WTC11 (cell line): ENCODE results near the gene WNT9B. TPM values are rescaled to one million over a fixed set of nuclear protein-coding genes. Genes with fewer than 3 reads are reported as not detected.

Experiments used
- ATAC-seq: fragments of 200-7000 bp; cut with Tn5 transposase; 2 replicates; pipeline ENCODE4 v1.10.0; 2021; ENCODE audit warnings: mild to moderate bottlenecking, moderate library complexity
- CTCF ChIA-PET: fragments of 300-600 bp; sonication (Branson Sonifier 250); formaldehyde crosslinking; loops from one replicate; lab custom pipeline; 2021; ENCODE audit warnings: antibody characterized with exemption; lab: Charles Lee
- POLR2A ChIA-PET: fragments of 350-600 bp; sonication (Branson Sonifier 250); formaldehyde crosslinking; loops from one replicate; lab custom pipeline; 2021; ENCODE audit warnings: antibody characterized with exemption; lab: Charles Lee
- DNase-seq: peaks from one replicate; pipeline ENCODE4 v3.0.0; 2021; ENCODE audit warnings: low spot score
- H3K27ac Mint-ChIP-seq: 2 replicates; pipeline ENCODE4 v1.8.0; 2021; ENCODE audit warnings: mixed read lengths
- H3K27me3 Mint-ChIP-seq: 2 replicates; pipeline ENCODE4 v1.8.0; 2021; ENCODE audit warnings: low read depth, mild to moderate bottlenecking, moderate library complexity, mixed read lengths
- H3K36me3 Mint-ChIP-seq: 2 replicates; pipeline ENCODE4 v1.8.0; 2021; ENCODE audit warnings: mixed read lengths
- H3K4me1 Mint-ChIP-seq: 2 replicates; pipeline ENCODE4 v1.8.0; 2022; ENCODE audit warnings: mixed read lengths
- H3K4me3 Mint-ChIP-seq: 2 replicates; pipeline ENCODE4 v1.8.0; 2021; ENCODE audit warnings: mild to moderate bottlenecking, moderate library complexity, mixed read lengths
- H3K9me3 Mint-ChIP-seq: 2 replicates; pipeline ENCODE4 v1.8.0; 2021; ENCODE audit warnings: mixed read lengths
- AR ChIP-seq: fragments of 250-450 bp; sonication (Bioruptor Pico); IDR thresholded peaks from 2 replicates; pipeline ENCODE4 v1.9.0; 2021; ENCODE audit warnings: mild to moderate bottlenecking
- CBFB ChIP-seq: sonication (generic); formaldehyde crosslinking; IDR thresholded peaks from 2 replicates; pipeline ENCODE4 v1.8.1; 2022; ENCODE audit warnings: mild to moderate bottlenecking, low read depth, missing genetic modification reagents
- CREM ChIP-seq: sonication (generic); formaldehyde crosslinking; IDR thresholded peaks from 2 replicates; pipeline ENCODE4 v1.8.1; 2022; ENCODE audit warnings: mild to moderate bottlenecking, missing genetic modification reagents, moderate library complexity
- ELF4 ChIP-seq: sonication (generic); formaldehyde crosslinking; IDR thresholded peaks from 2 replicates; pipeline ENCODE4 v1.8.1; 2022; ENCODE audit warnings: low read depth, mild to moderate bottlenecking, moderate library complexity, missing genetic modification reagents
- EMX1 ChIP-seq: fragments of 250-450 bp; sonication (Bioruptor Pico); IDR thresholded peaks from 2 replicates; pipeline ENCODE4 v1.8.0; 2021; ENCODE audit warnings: mild to moderate bottlenecking
- NFE2L1 ChIP-seq: sonication (generic); formaldehyde crosslinking; IDR thresholded peaks from 2 replicates; pipeline ENCODE4 v1.8.1; 2023; ENCODE audit warnings: missing genetic modification reagents
- RORB ChIP-seq: fragments of 250-450 bp; sonication (Bioruptor Pico); IDR thresholded peaks from 2 replicates; pipeline ENCODE4 v1.9.0; 2021; ENCODE audit warnings: mild to moderate bottlenecking
- SMAD3 ChIP-seq: sonication (generic); formaldehyde crosslinking; IDR thresholded peaks from 2 replicates; pipeline ENCODE4 v1.8.0; 2022; ENCODE audit warnings: missing genetic modification reagents, mild to moderate bottlenecking, borderline replicate concordance
- ZNF232 ChIP-seq: sonication (generic); formaldehyde crosslinking; IDR thresholded peaks from 2 replicates; pipeline ENCODE4 v1.8.0; 2022; ENCODE audit warnings: mild to moderate bottlenecking, missing genetic modification reagents
- ZNF396 ChIP-seq: fragments of 250-450 bp; sonication (Bioruptor Pico); IDR thresholded peaks from 2 replicates; pipeline ENCODE4 v1.8.0; 2021; ENCODE audit warnings: mild to moderate bottlenecking, moderate library complexity, borderline replicate concordance
- ZNF416 ChIP-seq: fragments of 250-450 bp; sonication (Bioruptor Pico); IDR thresholded peaks from 2 replicates; pipeline ENCODE4 v1.9.0; 2021; ENCODE audit warnings: mild to moderate bottlenecking, inconsistent platforms
- ZNF423 ChIP-seq: fragments of 250-450 bp; sonication (Bioruptor Pico); IDR thresholded peaks from 2 replicates; pipeline ENCODE4 v2.1.2; 2022; ENCODE audit warnings: mild to moderate bottlenecking, moderate library complexity
- ZNF671 ChIP-seq: fragments of 250-450 bp; sonication (Bioruptor Pico); IDR thresholded peaks from 2 replicates; pipeline ENCODE4 v1.8.0; 2021; ENCODE audit warnings: mild to moderate bottlenecking
- total RNA-seq: library from RNA; stranded (reverse); gene quantifications from 3 replicates; pipeline ENCODE4 v1.2.3, GENCODE V29; 2021
- TF ChIP-seq, protein P1 (sequence below): fragments of 250-450 bp; sonication (Bioruptor Pico); conservative IDR thresholded peaks from 2 replicates; pipeline ENCODE4 v1.9.0; 2021; ENCODE audit warnings: mild to moderate bottlenecking
- TF ChIP-seq, protein P2 (sequence below): fragments of 250-450 bp; sonication (Bioruptor Pico); IDR thresholded peaks from 2 replicates; pipeline ENCODE4 v1.9.0; 2021; ENCODE audit warnings: moderate library complexity, mild to moderate bottlenecking, inconsistent platforms, borderline replicate concordance
- TF ChIP-seq, protein P3 (sequence below): sonication (generic); formaldehyde crosslinking; IDR thresholded peaks from 2 replicates; pipeline ENCODE4 v1.8.1; 2023; ENCODE audit warnings: mild to moderate bottlenecking, missing genetic modification reagents, borderline replicate concordance

Gene WNT9B
- total RNA-seq, 1 experiment from 2014 or later, result 0.87 TPM

DNA sequence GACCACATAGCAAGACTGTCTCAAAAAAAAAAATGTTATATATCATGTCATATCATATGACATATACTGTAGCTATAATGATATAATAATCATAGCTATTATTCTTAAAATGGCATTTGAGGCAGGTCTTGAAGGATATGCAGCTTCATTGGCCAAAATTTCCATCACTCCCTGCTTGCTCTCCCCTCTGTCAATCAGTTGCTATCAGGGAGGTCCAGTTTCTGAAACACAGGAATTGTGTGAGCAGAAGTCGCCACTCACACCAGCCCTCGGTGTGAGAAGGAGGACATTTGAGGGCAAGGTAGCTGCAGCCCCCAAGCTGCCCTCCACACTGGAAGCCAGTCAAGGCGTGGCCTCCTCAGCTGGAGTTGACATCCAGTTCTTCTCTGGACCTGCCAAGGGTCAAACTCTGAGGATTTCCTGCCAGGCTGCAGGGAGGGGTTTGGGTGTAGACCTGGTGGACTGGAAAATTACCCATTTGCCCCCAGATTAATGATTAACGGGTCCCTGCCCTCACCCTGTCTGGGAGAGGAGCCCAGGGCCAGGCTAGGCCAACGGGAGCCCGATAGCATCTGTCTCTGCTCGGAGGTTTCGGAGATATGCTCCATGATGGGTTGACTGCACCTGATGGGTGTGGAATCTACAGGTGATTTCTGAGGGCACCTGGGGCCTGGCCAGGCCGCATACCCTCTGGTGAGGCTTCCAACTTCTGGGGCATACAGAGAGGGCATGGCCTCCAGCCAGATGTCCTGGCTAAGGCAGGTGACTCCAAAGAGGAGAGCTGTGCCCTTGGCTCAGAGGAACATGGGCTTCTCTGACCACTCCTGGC is 18.8 kb downstream of the WNT9B start:
- DNase-seq, result no peak
- Mint-ChIP-seq H3K36me3 (no peaks in the 10 kb centered on the region), H3K9me3 (no peaks in the 10 kb centered on the region), H3K27me3 (no peaks in the 10 kb centered on the region; the same call in 1 of the 2 replicates), H3K27ac (no peak overlapping the region), H3K4me3 (no peak overlapping the region), H3K4me1 (peaks cover 9% of the 10 kb centered on the region)
- ChIA-PET CTCF (no interaction called here), POLR2A (interaction anchor here (0.6 to 1.0 kb wide), 2 partner anchors 7 to 73 kb away, joined by 3 read pairs; no protein-coding TSS in a partner anchor)
- ATAC-seq, result no peak
- TF ChIP-seq ZNF396 (CRISPR knock-in tag) (no peak), CBFB (CRISPR knock-in tag) (no peak), ZNF232 (CRISPR knock-in tag) (no peak)
- TF ChIP-seq, protein P1, sequence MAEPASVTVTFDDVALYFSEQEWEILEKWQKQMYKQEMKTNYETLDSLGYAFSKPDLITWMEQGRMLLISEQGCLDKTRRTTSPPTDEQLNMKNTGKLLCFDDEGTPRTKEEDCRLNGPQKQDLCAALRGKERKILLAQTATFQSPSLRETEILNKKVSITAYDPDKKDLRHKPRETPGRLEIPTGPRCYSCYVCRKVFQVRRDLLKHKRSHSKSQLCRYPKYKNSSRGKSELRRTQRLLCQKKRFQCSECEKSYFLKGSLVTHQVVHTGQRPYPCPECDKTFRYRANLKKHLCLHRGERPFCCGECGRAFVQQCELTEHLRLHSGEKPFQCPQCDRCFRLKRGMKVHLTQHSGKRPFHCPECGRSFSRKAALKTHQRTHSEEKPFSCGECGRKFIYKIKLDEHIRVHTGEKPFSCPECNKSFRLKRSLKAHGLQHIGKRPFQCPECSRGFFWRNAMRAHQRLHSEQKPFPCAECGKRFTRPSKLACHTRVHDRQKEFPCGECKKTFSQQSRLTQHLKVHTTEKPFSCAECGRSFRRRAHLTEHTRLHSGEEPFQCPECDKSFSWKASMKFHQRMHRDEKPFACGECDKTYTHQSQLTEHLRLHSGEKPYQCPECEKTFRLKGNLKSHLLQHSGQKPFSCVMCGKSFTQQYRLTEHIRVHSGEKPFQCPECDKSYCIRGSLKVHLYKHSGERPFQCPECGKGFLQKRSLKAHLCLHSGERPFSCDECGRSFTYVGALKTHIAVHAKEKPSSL (CRISPR knock-in tag), result no peak

DNA sequence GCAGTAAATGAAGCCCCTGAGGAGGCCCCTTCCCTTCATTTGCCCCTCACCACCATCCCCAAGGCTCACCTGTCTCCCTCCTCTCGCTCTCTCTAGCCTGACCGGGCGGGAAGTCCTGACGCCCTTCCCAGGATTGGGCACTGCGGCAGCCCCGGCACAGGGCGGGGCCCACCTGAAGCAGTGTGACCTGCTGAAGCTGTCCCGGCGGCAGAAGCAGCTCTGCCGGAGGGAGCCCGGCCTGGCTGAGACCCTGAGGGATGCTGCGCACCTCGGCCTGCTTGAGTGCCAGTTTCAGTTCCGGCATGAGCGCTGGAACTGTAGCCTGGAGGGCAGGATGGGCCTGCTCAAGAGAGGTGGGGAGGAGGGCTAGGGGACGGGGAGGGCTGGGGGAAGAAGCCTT is 21.0 kb downstream of the WNT9B start:
- ChIA-PET POLR2A (no interaction called here), CTCF (no interaction called here)
- Mint-ChIP-seq H3K36me3 (no peaks in the 10 kb centered on the region), H3K27me3 (no peaks in the 10 kb centered on the region; the same call in 1 of the 2 replicates), H3K4me1 (no peaks in the 10 kb centered on the region), H3K27ac (no peak overlapping the region), H3K9me3 (no peaks in the 10 kb centered on the region)
- DNase-seq (no peak), ATAC-seq (no peak)
- TF ChIP-seq ZNF396 (CRISPR knock-in tag) (no peak), RORB (CRISPR knock-in tag) (no peak), EMX1 (no peak), AR (CRISPR knock-in tag) (no peak), SMAD3 (no peak), ZNF416 (no peak), ZNF671 (CRISPR knock-in tag) (no peak), CREM (no peak), NFE2L1 (CRISPR knock-in tag) (no peak), ZNF423 (CRISPR knock-in tag) (no peak), ELF4 (CRISPR knock-in tag) (no peak)
- TF ChIP-seq, protein P2, sequence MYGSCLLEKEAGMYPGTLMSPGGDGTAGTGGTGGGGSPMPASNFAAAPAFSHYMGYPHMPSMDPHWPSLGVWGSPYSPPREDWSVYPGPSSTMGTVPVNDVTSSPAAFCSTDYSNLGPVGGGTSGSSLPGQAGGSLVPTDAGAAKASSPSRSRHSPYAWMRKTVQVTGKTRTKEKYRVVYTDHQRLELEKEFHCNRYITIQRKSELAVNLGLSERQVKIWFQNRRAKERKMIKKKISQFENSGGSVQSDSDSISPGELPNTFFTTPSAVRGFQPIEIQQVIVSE, result no peak
- TF ChIP-seq, protein P1 (CRISPR knock-in tag), result no peak
- TF ChIP-seq, protein P3, sequence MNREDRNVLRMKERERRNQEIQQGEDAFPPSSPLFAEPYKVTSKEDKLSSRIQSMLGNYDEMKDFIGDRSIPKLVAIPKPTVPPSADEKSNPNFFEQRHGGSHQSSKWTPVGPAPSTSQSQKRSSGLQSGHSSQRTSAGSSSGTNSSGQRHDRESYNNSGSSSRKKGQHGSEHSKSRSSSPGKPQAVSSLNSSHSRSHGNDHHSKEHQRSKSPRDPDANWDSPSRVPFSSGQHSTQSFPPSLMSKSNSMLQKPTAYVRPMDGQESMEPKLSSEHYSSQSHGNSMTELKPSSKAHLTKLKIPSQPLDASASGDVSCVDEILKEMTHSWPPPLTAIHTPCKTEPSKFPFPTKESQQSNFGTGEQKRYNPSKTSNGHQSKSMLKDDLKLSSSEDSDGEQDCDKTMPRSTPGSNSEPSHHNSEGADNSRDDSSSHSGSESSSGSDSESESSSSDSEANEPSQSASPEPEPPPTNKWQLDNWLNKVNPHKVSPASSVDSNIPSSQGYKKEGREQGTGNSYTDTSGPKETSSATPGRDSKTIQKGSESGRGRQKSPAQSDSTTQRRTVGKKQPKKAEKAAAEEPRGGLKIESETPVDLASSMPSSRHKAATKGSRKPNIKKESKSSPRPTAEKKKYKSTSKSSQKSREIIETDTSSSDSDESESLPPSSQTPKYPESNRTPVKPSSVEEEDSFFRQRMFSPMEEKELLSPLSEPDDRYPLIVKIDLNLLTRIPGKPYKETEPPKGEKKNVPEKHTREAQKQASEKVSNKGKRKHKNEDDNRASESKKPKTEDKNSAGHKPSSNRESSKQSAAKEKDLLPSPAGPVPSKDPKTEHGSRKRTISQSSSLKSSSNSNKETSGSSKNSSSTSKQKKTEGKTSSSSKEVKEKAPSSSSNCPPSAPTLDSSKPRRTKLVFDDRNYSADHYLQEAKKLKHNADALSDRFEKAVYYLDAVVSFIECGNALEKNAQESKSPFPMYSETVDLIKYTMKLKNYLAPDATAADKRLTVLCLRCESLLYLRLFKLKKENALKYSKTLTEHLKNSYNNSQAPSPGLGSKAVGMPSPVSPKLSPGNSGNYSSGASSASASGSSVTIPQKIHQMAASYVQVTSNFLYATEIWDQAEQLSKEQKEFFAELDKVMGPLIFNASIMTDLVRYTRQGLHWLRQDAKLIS, result no peak
- TF ChIP-seq, all 79 proteins: peak for 0
- H3K4me3 Mint-ChIP-seq, result no peak overlapping the region
